Measurements from ENCODE around the gene CADM3.

The CADM3 gene

GRCh38 chr1:159175571-159175970, 4.2 kb downstream of the CADM3 start:
- DNase-seq, result no peak

- peak; percentile 94 for DNase-seq
Observed at GRCh38 chr1:159177272-159177907, 6.0 kb downstream of the CADM3 start.

GRCh38 chr1:159179906-159180305, 8.5 kb downstream of the CADM3 start:
- no peak for DNase-seq

GRCh38 chr1:159180516-159180915, 9.1 kb downstream of the CADM3 start:
- no peak for DNase-seq

- DNase-seq, result no peak
Observed at GRCh38 chr1:159181328-159182024, 10.1 kb downstream of the CADM3 start.

- no peak for DNase-seq
Observed at GRCh38 chr1:159184201-159184600, 12.8 kb downstream of the CADM3 start.

GRCh38 chr1:159185121-159185520, 13.7 kb downstream of the CADM3 start:
- DNase-seq, result no peak

GRCh38 chr1:159187033-159187432, 15.6 kb downstream of the CADM3 start:
- DNase-seq, result no peak

- DNase-seq, result no peak
Observed at GRCh38 chr1:159187647-159188374, 16.4 kb downstream of the CADM3 start.

- DNase-seq, result peak; percentile 70
Observed at GRCh38 chr1:159188375-159188788, 17.0 kb downstream of the CADM3 start.

- DNase-seq, result no peak
Observed at GRCh38 chr1:159190441-159190840, 19.0 kb downstream of the CADM3 start.

- DNase-seq, result peak; percentile 46
Observed at GRCh38 chr1:159196543-159196942, 25.1 kb downstream of the CADM3 start.

- peak; percentile 94 for DNase-seq
Observed at GRCh38 chr1:159197561-159198557, 26.4 kb downstream of the CADM3 start.

GRCh38 chr1:159199901-159200300, 28.5 kb downstream of the CADM3 start:
- DNase-seq, result no peak

- DNase-seq, result peak; percentile 78
Observed at GRCh38 chr1:159200769-159201168, 29.4 kb downstream of the CADM3 start.

GRCh38 chr1:159201642-159202041, 30.2 kb downstream of the CADM3 start:
- peak; percentile 38 for DNase-seq

- no peak for DNase-seq
Observed at GRCh38 chr1:159203610-159204009, 32.2 kb downstream of the CADM3 start.

GRCh38 chr1:159204161-159205141, 33.0 kb downstream of the CADM3 start, which contains the start of gene ACKR1:
TSS of gene ACKR1 (plus strand) at chr1:159204875. CDS start at chr1:159204960, 85 bp downstream.
- DNase-seq, result peak; percentile 97

- DNase-seq, result no peak
Observed at GRCh38 chr1:159205225-159205624, 33.8 kb downstream of the CADM3 start.

GRCh38 chr1:159206110-159206509, 34.7 kb downstream of the CADM3 start:
- DNase-seq, result peak; percentile 32

GRCh38 chr1:159207080-159207479, 35.7 kb downstream of the CADM3 start:
- no peak for DNase-seq

All from hematopoietic multipotent progenitor cell treated with erythropoietin and hydrocortisone succinate and interleukin-3 and kit ligand, for 6 days (in vitro differentiated cells).